ENCODE measurements around the gene PRR5L.

PRR5L gene

GRCh38 chr11:36417154-36417553 is 121.1 kb downstream of the PRR5L start:
- no peak for DNase-seq (ENCODE audit: low spot score)
- TF ChIP-seq CTCF (IDR thresholded peaks at IDR 0.05; ENCODE audit: extremely low read depth, missing control alignments) = no peak

- no peak for TF ChIP-seq CTCF (IDR thresholded peaks at IDR 0.05; ENCODE audit: extremely low read depth, missing control alignments)
- DNase-seq (ENCODE audit: low spot score) = no peak
Observed at GRCh38 chr11:36419791-36420424, 123.8 kb downstream of the PRR5L start.

- no peak for TF ChIP-seq CTCF (IDR thresholded peaks at IDR 0.05; ENCODE audit: extremely low read depth, missing control alignments)
- DNase-seq (ENCODE audit: low spot score) = no peak
Observed at GRCh38 chr11:36421546-36422155, 125.6 kb downstream of the PRR5L start.

GRCh38 chr11:36425561-36426081 is 129.5 kb downstream of the PRR5L start:
- no peak for TF ChIP-seq CTCF (IDR thresholded peaks at IDR 0.05; ENCODE audit: extremely low read depth, missing control alignments)
- no peak for DNase-seq (ENCODE audit: low spot score)

GRCh38 chr11:36426226-36426848 is 130.2 kb downstream of the PRR5L start:
- no peak for TF ChIP-seq CTCF (IDR thresholded peaks at IDR 0.05; ENCODE audit: extremely low read depth, missing control alignments)

GRCh38 chr11:36427079-36427478 is 131.0 kb downstream of the PRR5L start:
- TF ChIP-seq CTCF (IDR thresholded peaks at IDR 0.05; ENCODE audit: extremely low read depth, missing control alignments) = no peak
- no peak for DNase-seq (ENCODE audit: low spot score)

More at GRCh38 chr11:36426226-36426848, 130.2 kb downstream of the PRR5L start:
- no peak for DNase-seq (ENCODE audit: low spot score)

GRCh38 chr11:36427876-36428275 is 131.8 kb downstream of the PRR5L start:
- no peak for TF ChIP-seq CTCF (IDR thresholded peaks at IDR 0.05; ENCODE audit: extremely low read depth, missing control alignments)
- DNase-seq (ENCODE audit: low spot score) = no peak

Data from GM20000 (cell line).